Naive B cell (primary cell): Measurements from ENCODE around the gene UNC13A. TPM values are rescaled to one million over a fixed set of nuclear protein-coding genes. Genes with fewer than 3 reads are reported as not detected.

Experiments
- ATAC-seq, 2 donors: fragments of 150-1000 bp; cut with Tn5 transposase; 2 replicates each; pipeline ENCODE4 v1.10.0; 2021; ENCODE audit warnings: low read depth in 2 of 2, mild to moderate bottlenecking in 2 of 2, moderate library complexity in 2 of 2
- DNase-seq: peaks from one replicate; pipeline ENCODE4 v3.0.0; 2022
- H3K27ac Mint-ChIP-seq, 6 donors: one replicate each; pipeline ENCODE4 v1.8.0; 2020 to 2022; ENCODE audit warnings: mild to moderate bottlenecking in 6 of 6, mixed read lengths in 6 of 6, moderate library complexity in 5 of 6, inconsistent platforms in 2 of 6
- H3K27me3 Mint-ChIP-seq, 3 donors: one replicate each; pipeline ENCODE4 v1.8.0; 2021 to 2022; ENCODE audit warnings: mixed read lengths in 3 of 3, mild to moderate bottlenecking in 1 of 3
- H3K36me3 Mint-ChIP-seq, 2 donors: one replicate each; pipeline ENCODE4 v1.8.0; 2020 to 2022; ENCODE audit warnings: mixed read lengths in 2 of 2, inconsistent platforms in 1 of 2, mild to moderate bottlenecking in 1 of 2
- H3K4me1 Mint-ChIP-seq, 3 donors: one replicate each; pipeline ENCODE4 v1.8.0; 2020 to 2022; ENCODE audit warnings: mixed read lengths in 3 of 3, inconsistent platforms in 1 of 3, mild to moderate bottlenecking in 1 of 3, moderate library complexity in 1 of 3
- H3K4me3 Mint-ChIP-seq, 8 donors: one replicate each; pipeline ENCODE4 v1.8.0; 2020 to 2022; ENCODE audit warnings: mild to moderate bottlenecking in 8 of 8, mixed read lengths in 8 of 8, moderate library complexity in 8 of 8, inconsistent platforms in 2 of 8
- H3K9me3 Mint-ChIP-seq, 7 donors: one replicate each; pipeline ENCODE4 v1.8.0; 2020 to 2022; ENCODE audit warnings: mixed read lengths in 7 of 7, mild to moderate bottlenecking in 5 of 7, inconsistent platforms in 2 of 7, moderate library complexity in 1 of 7
- polyA plus RNA-seq, 6 donors: library from polyadenylated mRNA; unstranded; fragments of 300-500 nt; fragmentation: Illumina TruSeq; gene quantifications; one replicate each; pipeline ENCODE4 v1.2.3, GENCODE V29; 2021; ENCODE audit warnings: low read depth in 6 of 6

The UNC13A gene
- polyA plus RNA-seq, 6 donors from 2014 or later = not detected

DNA sequence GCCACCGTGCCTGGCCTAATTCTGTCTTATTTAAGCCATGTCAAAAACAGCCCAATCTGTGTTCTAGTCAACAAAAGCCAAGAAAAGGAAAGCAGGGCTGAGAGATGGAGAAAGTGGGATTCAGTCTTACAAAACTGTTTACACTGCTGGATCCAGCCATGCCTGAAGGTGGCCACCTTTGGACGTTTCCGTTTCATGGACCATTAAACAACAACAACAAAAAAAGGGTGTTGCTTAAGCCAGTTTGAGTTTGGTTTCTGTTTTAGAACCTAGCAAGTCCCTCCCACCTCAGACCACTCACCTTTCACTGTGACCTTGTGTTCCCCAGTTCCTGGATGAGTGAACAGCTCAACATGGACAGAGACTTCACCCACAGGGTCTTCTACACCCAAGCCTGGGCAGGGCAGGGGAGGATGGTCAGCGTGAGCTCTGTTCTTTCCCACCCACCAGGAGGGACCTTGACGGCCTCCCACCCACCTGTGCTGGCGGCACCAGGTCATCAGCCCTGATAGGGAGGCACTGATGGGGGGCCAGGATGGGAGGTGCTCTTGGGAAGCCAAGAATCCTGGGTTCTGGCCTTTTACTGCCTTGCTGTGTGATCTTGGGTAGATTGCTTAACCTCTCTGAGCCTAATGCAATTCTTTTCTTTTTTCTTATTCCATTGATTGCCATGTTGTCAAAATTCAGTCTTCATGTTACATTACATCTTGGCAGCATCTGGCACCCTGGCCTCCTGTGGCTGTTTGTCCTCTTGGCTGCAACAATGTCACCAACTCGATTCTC, 76.5 kb downstream of the UNC13A start:
- peaks cover 9 to 35% (median 16%) of the 10 kb centered on the region in 3 donors for H3K27me3 Mint-ChIP-seq

GRCh38 chr19:17610384-17610783, 77.8 kb downstream of the UNC13A start:
- Mint-ChIP-seq H3K27ac (no peak overlapping the region), H3K36me3 (no peaks in the 10 kb centered on the region), H3K4me3 (peak overlapping the region in 1 of 8 donors; percentile 48), H3K9me3 (peaks cover 0 to 7% (median 0%) of the 10 kb centered on the region in 7 donors), H3K27me3 (peaks cover 9 to 30% (median 10%) of the 10 kb centered on the region in 3 donors), H3K4me1 (peaks cover 12 to 17% (median 12%) of the 10 kb centered on the region in 3 donors)
- ATAC-seq (no peak), DNase-seq (no peak)

More for the DNA sequence above, 76.5 kb downstream of the UNC13A start:
- Mint-ChIP-seq H3K9me3 (peaks cover 0 to 7% (median 0%) of the 10 kb centered on the region in 7 donors), H3K36me3 (no peaks in the 10 kb centered on the region), H3K27ac (no peak overlapping the region), H3K4me1 (peaks cover 9 to 16% (median 11%) of the 10 kb centered on the region in 3 donors), H3K4me3 (no peak overlapping the region)
- ATAC-seq = no peak
- DNase-seq = no peak

GRCh38 chr19:17607936-17608335, 80.2 kb downstream of the UNC13A start:
- Mint-ChIP-seq H3K4me1 (peaks cover 14 to 22% (median 15%) of the 10 kb centered on the region in 3 donors), H3K27me3 (peaks cover 16 to 32% (median 28%) of the 10 kb centered on the region in 3 donors), H3K36me3 (no peaks in the 10 kb centered on the region), H3K9me3 (peaks cover 0 to 9% (median 0%) of the 10 kb centered on the region in 7 donors), H3K27ac (peak overlapping the region in 1 of 6 donors; percentile 39), H3K4me3 (peak overlapping the region in 1 of 8 donors; percentile 49)
- ATAC-seq = no peak
- DNase-seq = no peak

DNA sequence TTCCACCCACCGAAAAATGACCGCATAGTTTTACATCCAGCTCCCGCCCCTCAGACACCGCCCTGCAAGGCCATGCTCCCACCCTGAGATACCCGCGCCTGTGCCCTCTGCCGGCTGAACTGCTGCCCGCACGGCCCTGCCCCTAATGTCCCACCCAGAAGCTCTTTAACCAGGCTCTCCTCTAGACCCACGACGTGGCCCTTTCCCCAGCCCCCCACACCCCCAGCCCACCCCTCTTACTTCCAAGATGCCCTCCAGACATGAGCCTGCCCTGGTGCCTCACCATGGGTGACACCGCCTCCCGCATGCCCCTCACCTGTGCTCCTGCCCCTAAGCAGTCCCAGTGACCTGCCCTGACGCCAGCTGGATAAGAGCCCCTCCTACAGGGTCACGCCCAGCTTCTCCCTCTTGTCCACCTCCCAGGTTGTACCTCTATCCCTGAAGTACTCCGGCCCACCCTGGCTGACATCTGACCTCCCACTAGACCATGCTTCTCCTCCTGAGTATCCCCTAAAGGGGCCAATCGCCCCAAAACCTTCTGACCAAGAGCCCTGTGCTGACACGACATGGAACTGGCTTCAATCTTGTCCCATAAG, 81.5 kb downstream of the UNC13A start:
- Mint-ChIP-seq H3K4me1 (peaks cover 14 to 29% (median 15%) of the 10 kb centered on the region in 3 donors), H3K36me3 (no peaks in the 10 kb centered on the region), H3K27me3 (peaks cover 17 to 39% (median 31%) of the 10 kb centered on the region in 3 donors), H3K4me3 (peak overlapping the region; percentile 68 to 90 (median 86)), H3K27ac (peak overlapping the region; percentile 83 to 97 (median 91)), H3K9me3 (peaks cover 0 to 10% (median 0%) of the 10 kb centered on the region in 7 donors)
- DNase-seq = no peak
- peak in 1 of 2 donors; percentile 38 for ATAC-seq

- H3K27ac Mint-ChIP-seq = peak overlapping the region; percentile 59 to 97 (median 90)
- H3K36me3 Mint-ChIP-seq = no peaks in the 10 kb centered on the region
- peaks cover 0 to 10% (median 0%) of the 10 kb centered on the region in 7 donors for H3K9me3 Mint-ChIP-seq
- H3K4me1 Mint-ChIP-seq = peaks cover 14 to 34% (median 15%) of the 10 kb centered on the region in 3 donors
- peak overlapping the region; percentile 68 to 90 (median 86) for H3K4me3 Mint-ChIP-seq
- DNase-seq (peak; percentile 89), ATAC-seq (peak; percentile 94 to 95)
- peaks cover 21 to 46% (median 38%) of the 10 kb centered on the region in 3 donors for H3K27me3 Mint-ChIP-seq
These were observed 82.2 kb downstream of the UNC13A start for GRCh38 chr19:17605761-17606589.

- ATAC-seq (no peak), DNase-seq (no peak)
- Mint-ChIP-seq H3K27me3 (peaks cover 22 to 47% (median 43%) of the 10 kb centered on the region in 3 donors), H3K4me3 (peak overlapping the region in 4 of 8 donors; percentile 24 to 79 (median 65)), H3K4me1 (peaks cover 14 to 34% (median 15%) of the 10 kb centered on the region in 3 donors), H3K9me3 (peaks cover 0 to 7% (median 0%) of the 10 kb centered on the region in 7 donors), H3K27ac (peak overlapping the region in 2 of 6 donors; percentile 60 to 70), H3K36me3 (no peaks in the 10 kb centered on the region)
These were observed 83.0 kb downstream of the UNC13A start for GRCh38 chr19:17605117-17605516.

DNA sequence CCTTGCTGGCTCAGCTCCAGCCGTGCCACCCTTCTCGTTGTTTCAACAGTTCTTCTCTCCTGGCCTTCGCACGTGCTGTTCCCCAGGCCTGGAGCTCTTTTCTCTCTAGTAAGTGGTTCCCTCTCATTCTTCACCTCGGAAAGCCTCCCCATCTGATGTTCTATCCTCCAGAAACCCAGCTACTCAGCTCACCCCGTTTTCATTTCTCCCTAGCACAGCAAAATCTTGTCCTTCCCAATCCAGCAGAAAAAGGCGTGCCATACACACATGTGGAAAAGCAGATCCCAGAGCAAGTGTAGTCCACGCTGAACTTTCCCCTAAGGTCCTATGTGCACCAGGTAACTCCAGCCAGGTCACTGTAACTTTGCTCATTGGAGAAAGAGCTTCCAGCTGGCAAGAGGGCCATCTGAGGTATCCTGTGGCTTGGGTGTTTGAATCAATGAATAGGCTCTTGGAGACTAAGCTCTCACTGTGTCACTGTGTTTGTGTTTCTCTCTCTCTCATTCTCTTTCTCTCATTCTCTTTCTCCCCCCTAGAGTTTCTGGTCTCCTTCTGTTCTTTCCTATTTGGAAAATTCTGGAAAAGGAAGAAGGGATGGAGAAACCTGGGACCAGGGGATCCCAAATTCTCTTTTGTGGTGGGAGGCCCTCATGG, 83.7 kb downstream of the UNC13A start:
- peaks cover 14 to 31% (median 15%) of the 10 kb centered on the region in 3 donors for H3K4me1 Mint-ChIP-seq
- H3K27me3 Mint-ChIP-seq = peaks cover 22 to 44% (median 43%) of the 10 kb centered on the region in 3 donors
- peak overlapping the region in 4 of 6 donors; percentile 46 to 70 (median 62) for H3K27ac Mint-ChIP-seq
- H3K9me3 Mint-ChIP-seq = peaks cover 0 to 7% (median 0%) of the 10 kb centered on the region in 7 donors
- DNase-seq (no peak), ATAC-seq (no peak)
- peak overlapping the region in 5 of 8 donors; percentile 11 to 79 (median 55) for H3K4me3 Mint-ChIP-seq
- H3K36me3 Mint-ChIP-seq = no peaks in the 10 kb centered on the region

GRCh38 chr19:17602872-17603510, 85.2 kb downstream of the UNC13A start:
- H3K27me3 Mint-ChIP-seq = peaks cover 22 to 43% (median 40%) of the 10 kb centered on the region in 3 donors
- peak overlapping the region in 2 of 8 donors; percentile 38 to 78 for H3K4me3 Mint-ChIP-seq
- no peak for DNase-seq
- no peak for ATAC-seq
- H3K4me1 Mint-ChIP-seq = peaks cover 14 to 28% (median 15%) of the 10 kb centered on the region in 3 donors
- no peaks in the 10 kb centered on the region for H3K36me3 Mint-ChIP-seq
- H3K9me3 Mint-ChIP-seq = peaks cover 0 to 7% (median 0%) of the 10 kb centered on the region in 7 donors
- peak overlapping the region in 3 of 6 donors; percentile 23 to 85 (median 49) for H3K27ac Mint-ChIP-seq

- no peak overlapping the region for H3K4me3 Mint-ChIP-seq
- DNase-seq = no peak
These were observed 85.9 kb downstream of the UNC13A start for GRCh38 chr19:17602217-17602616.

GRCh38 chr19:17601683-17602082, 86.5 kb downstream of the UNC13A start:
- Mint-ChIP-seq H3K4me1 (peaks cover 8 to 24% (median 10%) of the 10 kb centered on the region in 3 donors), H3K27ac (peak overlapping the region in 1 of 6 donors; percentile 24), H3K9me3 (peaks cover 0 to 4% (median 0%) of the 10 kb centered on the region in 7 donors), H3K36me3 (no peaks in the 10 kb centered on the region), H3K4me3 (peak overlapping the region in 1 of 8 donors; percentile 53), H3K27me3 (peaks cover 22 to 43% (median 40%) of the 10 kb centered on the region in 3 donors)
- DNase-seq (no peak), ATAC-seq (no peak)

More at GRCh38 chr19:17602217-17602616, 85.9 kb downstream of the UNC13A start:
- peaks cover 22 to 43% (median 40%) of the 10 kb centered on the region in 3 donors for H3K27me3 Mint-ChIP-seq
- H3K9me3 Mint-ChIP-seq = peaks cover 0 to 7% (median 0%) of the 10 kb centered on the region in 7 donors
- H3K27ac Mint-ChIP-seq = peak overlapping the region in 2 of 6 donors; percentile 24 to 38
- no peak for ATAC-seq
- H3K4me1 Mint-ChIP-seq = peaks cover 12 to 28% (median 14%) of the 10 kb centered on the region in 3 donors
- no peaks in the 10 kb centered on the region for H3K36me3 Mint-ChIP-seq

DNA sequence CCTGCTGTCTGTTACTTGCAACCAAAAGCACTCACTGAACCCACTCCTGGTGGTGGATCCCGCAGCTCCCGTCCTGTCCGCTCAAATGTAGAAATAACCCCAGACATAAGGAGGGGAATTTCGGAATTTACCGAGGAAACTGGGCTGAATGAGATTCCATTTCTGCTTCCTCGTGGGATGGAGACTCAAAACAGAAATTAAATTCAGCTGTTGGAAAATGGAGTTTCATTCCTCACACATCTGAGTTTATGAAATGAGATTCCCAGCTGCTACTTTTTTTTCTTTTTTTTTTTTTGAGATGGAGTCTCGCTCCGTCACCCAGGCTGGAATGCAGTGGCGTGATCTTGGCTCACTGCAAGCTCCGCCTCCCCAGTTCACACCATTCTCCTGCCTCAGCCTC, 88.4 kb downstream of the UNC13A start:
- ATAC-seq (no peak), DNase-seq (no peak)
- Mint-ChIP-seq H3K4me1 (peaks cover 2 to 17% (median 3%) of the 10 kb centered on the region in 3 donors), H3K4me3 (no peak overlapping the region), H3K9me3 (peaks cover 0 to 4% (median 0%) of the 10 kb centered on the region in 7 donors), H3K36me3 (no peaks in the 10 kb centered on the region), H3K27ac (peak overlapping the region in 1 of 6 donors; percentile 24), H3K27me3 (peaks cover 22 to 42% (median 35%) of the 10 kb centered on the region in 3 donors)

DNA sequence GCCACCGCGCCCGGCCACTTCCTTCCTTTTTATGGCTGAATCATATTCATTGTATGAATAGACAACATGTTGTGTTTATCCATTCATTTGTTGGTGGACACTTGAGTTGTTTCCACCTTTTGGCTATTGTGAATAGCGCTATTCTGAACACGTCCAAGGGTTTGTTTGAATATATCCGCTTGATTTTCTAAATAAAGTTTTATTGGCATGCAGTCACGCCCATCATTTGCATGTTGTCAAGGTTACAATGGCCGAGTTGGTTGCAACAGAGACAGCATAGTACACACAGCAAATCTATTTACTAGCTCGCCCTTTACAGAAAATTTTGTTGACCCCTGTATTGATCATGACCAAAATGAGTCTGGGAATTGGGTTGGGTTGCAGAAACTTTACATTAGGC, 89.2 kb downstream of the UNC13A start:
- Mint-ChIP-seq H3K27ac (no peak overlapping the region), H3K9me3 (peaks cover 0 to 4% (median 0%) of the 10 kb centered on the region in 7 donors), H3K4me1 (peaks cover 0 to 17% (median 3%) of the 10 kb centered on the region in 3 donors), H3K27me3 (peaks cover 16 to 34% (median 28%) of the 10 kb centered on the region in 3 donors), H3K36me3 (no peaks in the 10 kb centered on the region), H3K4me3 (peak overlapping the region in 1 of 8 donors; percentile 43)
- DNase-seq = no peak
- ATAC-seq = no peak
